Activated T-helper 1 cell treated with anti-CD3 and anti-CD28 coated beads, Interleukin-12 subunit alpha, Interleukin-12 subunit beta, Interleukin-2, Interleukin-4 antibody, amounts not matched to agents 30 ng/mL and 10 ng/mL and 1 ng/mL, durations not matched to agents 14 hours and 24 hours and 36 hours (primary cell): ENCODE data around the gene WDR5. TPM values are rescaled to one million over a fixed set of nuclear protein-coding genes. Genes with fewer than 3 reads are reported as not detected.
A peak's percentile ranks its signal among the peaks of the same experiment; 100 is the strongest.
"Not testable (repeated sequence)": the region's sequence is repeated elsewhere in the genome, so short reads cannot be mapped to it uniquely, and the experiment has no call there.

Source experiments
- DNase-seq: peaks from one replicate; pipeline ENCODE4 v3.0.0; 2021; ENCODE audit warnings: low spot score
- H3K27ac Mint-ChIP-seq: one replicate; pipeline ENCODE4 v1.8.0; 2021; ENCODE audit warnings: mild to moderate bottlenecking, mixed read lengths
- H3K27me3 Mint-ChIP-seq: one replicate; pipeline ENCODE4 v1.8.0; 2022; ENCODE audit warnings: mild to moderate bottlenecking, moderate library complexity, mixed read lengths; ENCODE audit not compliant: insufficient read depth
- H3K36me3 Mint-ChIP-seq: one replicate; pipeline ENCODE4 v1.8.0; 2021; ENCODE audit warnings: low read depth, mixed read lengths
- H3K4me1 Mint-ChIP-seq: one replicate; pipeline ENCODE4 v1.8.0; 2021; ENCODE audit warnings: low read depth, mixed read lengths
- H3K4me3 Mint-ChIP-seq: one replicate; pipeline ENCODE4 v1.8.0; 2021; ENCODE audit warnings: mild to moderate bottlenecking, moderate library complexity, mixed read lengths
- H3K9me3 Mint-ChIP-seq: one replicate; pipeline ENCODE4 v1.8.0; 2021; ENCODE audit warnings: mixed read lengths
- intact Hi-C: fragments of 100-400 bp; cut with micrococcal nuclease; formaldehyde crosslinking; loops from one replicate; pipeline ENCODE4 v1.15.1; 2024
- total RNA-seq: library from RNA; stranded (reverse); gene quantifications from 2 replicates; pipeline ENCODE4 v1.2.3, GENCODE V29; 2022

The WDR5 gene
- total RNA-seq, result 65.0 and 71.3 TPM in 2 replicates

GRCh38 chr9:134135343-134136117 lies at the start of gene WDR5:
Gene WDR5 (plus strand): TSS chr9:134136082. CDS start chr9:134139878, 3,796 bp downstream.
- DNase-seq, result peak; percentile 84
- peaks cover 18% of the 10 kb centered on the region for H3K36me3 Mint-ChIP-seq
- intact Hi-C loops, result loop anchor here (1.0 kb wide), 3 partner anchors 29 to 110 kb away; partner anchors contain the start of genes BRD3, BRD3OS and RNU6ATAC
- H3K4me1 Mint-ChIP-seq, result peaks cover 29% of the 10 kb centered on the region
- H3K27ac Mint-ChIP-seq, result peak within 1 kb of the TSS; percentile 93
- H3K9me3 Mint-ChIP-seq, result no peaks in the 10 kb centered on the region
- H3K4me3 Mint-ChIP-seq, result peak within 1 kb of the TSS; percentile 96
- H3K27me3 Mint-ChIP-seq, result no peaks in the 10 kb centered on the region

- intact Hi-C loops, result no loop called here
- DNase-seq, result no peak
- Mint-ChIP-seq H3K4me3 (no peak overlapping the region), H3K27ac (no peak overlapping the region), H3K9me3 (no peaks in the 10 kb centered on the region), H3K4me1 (no peaks in the 10 kb centered on the region), H3K27me3 (peaks cover 16% of the 10 kb centered on the region), H3K36me3 (no peaks in the 10 kb centered on the region)
Measured at GRCh38 chr9:134088063-134088725, 47.7 kb upstream of the WDR5 start.

GRCh38 chr9:134089972-134090371 lies 45.9 kb upstream of the WDR5 start:
- no peak overlapping the region for H3K4me3 Mint-ChIP-seq
- peaks cover 16% of the 10 kb centered on the region for H3K27me3 Mint-ChIP-seq
- H3K36me3 Mint-ChIP-seq, result no peaks in the 10 kb centered on the region
- intact Hi-C loops, result no loop called here
- DNase-seq, result no peak
- H3K9me3 Mint-ChIP-seq, result no peaks in the 10 kb centered on the region
- no peaks in the 10 kb centered on the region for H3K4me1 Mint-ChIP-seq
- H3K27ac Mint-ChIP-seq, result no peak overlapping the region

- peak; percentile 36 for DNase-seq
- Mint-ChIP-seq H3K27ac (peak overlapping the region; percentile 33), H3K9me3 (peaks cover 7% of the 10 kb centered on the region), H3K36me3 (no peaks in the 10 kb centered on the region), H3K4me1 (no peaks in the 10 kb centered on the region), H3K27me3 (peaks cover 7% of the 10 kb centered on the region), H3K4me3 (no peak overlapping the region)
- intact Hi-C loops, result loop anchor here (1.0 kb wide), 5 partner anchors 31 to 317 kb away; partner anchors contain the start of genes BRD3 and BRD3OS
Measured at GRCh38 chr9:134099123-134099761, 36.6 kb upstream of the WDR5 start.

GRCh38 chr9:134100040-134100439 lies 35.8 kb upstream of the WDR5 start:
- no peak overlapping the region for H3K27ac Mint-ChIP-seq
- peaks cover 6% of the 10 kb centered on the region for H3K27me3 Mint-ChIP-seq
- DNase-seq, result no peak
- no peaks in the 10 kb centered on the region for H3K36me3 Mint-ChIP-seq
- intact Hi-C loops, result no loop called here
- peaks cover 7% of the 10 kb centered on the region for H3K9me3 Mint-ChIP-seq
- no peak overlapping the region for H3K4me3 Mint-ChIP-seq
- H3K4me1 Mint-ChIP-seq, result no peaks in the 10 kb centered on the region

- intact Hi-C loops, H3K27me3 Mint-ChIP-seq: not testable (repeated sequence)
Measured at GRCh38 chr9:134101133-134101532, 34.7 kb upstream of the WDR5 start.

GRCh38 chr9:134101623-134102149 lies 34.2 kb upstream of the WDR5 start:
- no peak overlapping the region for H3K27ac Mint-ChIP-seq
- H3K36me3 Mint-ChIP-seq, result no peaks in the 10 kb centered on the region
- H3K9me3 Mint-ChIP-seq, result peaks cover 7% of the 10 kb centered on the region
- DNase-seq, result no peak
- peaks cover 6% of the 10 kb centered on the region for H3K27me3 Mint-ChIP-seq
- intact Hi-C loops, result no loop called here
- H3K4me1 Mint-ChIP-seq, result no peaks in the 10 kb centered on the region
- H3K4me3 Mint-ChIP-seq, result no peak overlapping the region

More at GRCh38 chr9:134101133-134101532, 34.7 kb upstream of the WDR5 start:
- not testable (repeated sequence) for H3K36me3 Mint-ChIP-seq, H3K9me3 Mint-ChIP-seq, DNase-seq, H3K4me1 Mint-ChIP-seq, H3K27ac Mint-ChIP-seq, H3K4me3 Mint-ChIP-seq

GRCh38 chr9:134103391-134103998 lies 32.4 kb upstream of the WDR5 start:
- no peak for DNase-seq
- Mint-ChIP-seq H3K4me3 (no peak overlapping the region), H3K27ac (no peak overlapping the region), H3K4me1 (no peaks in the 10 kb centered on the region), H3K27me3 (peaks cover 6% of the 10 kb centered on the region), H3K9me3 (peaks cover 7% of the 10 kb centered on the region), H3K36me3 (no peaks in the 10 kb centered on the region)
- intact Hi-C loops, result no loop called here

- DNase-seq, result no peak
- no peaks in the 10 kb centered on the region for H3K4me1 Mint-ChIP-seq
- no peak overlapping the region for H3K4me3 Mint-ChIP-seq
- no peaks in the 10 kb centered on the region for H3K9me3 Mint-ChIP-seq
- no peak overlapping the region for H3K27ac Mint-ChIP-seq
- H3K27me3 Mint-ChIP-seq, result no peaks in the 10 kb centered on the region
- H3K36me3 Mint-ChIP-seq, result no peaks in the 10 kb centered on the region
- intact Hi-C loops, result no loop called here
Measured at GRCh38 chr9:134111064-134111463, 24.8 kb upstream of the WDR5 start.

- Mint-ChIP-seq H3K4me1 (no peaks in the 10 kb centered on the region), H3K27me3 (no peaks in the 10 kb centered on the region), H3K9me3 (no peaks in the 10 kb centered on the region), H3K4me3 (no peak overlapping the region), H3K36me3 (no peaks in the 10 kb centered on the region), H3K27ac (no peak overlapping the region)
- intact Hi-C loops, result no loop called here
- DNase-seq, result no peak
Measured at GRCh38 chr9:134112561-134112960, 23.3 kb upstream of the WDR5 start.

GRCh38 chr9:134118972-134119371 lies 16.9 kb upstream of the WDR5 start:
- intact Hi-C loops, DNase-seq, H3K4me1 Mint-ChIP-seq, H3K9me3 Mint-ChIP-seq, H3K4me3 Mint-ChIP-seq, H3K27ac Mint-ChIP-seq, H3K36me3 Mint-ChIP-seq, H3K27me3 Mint-ChIP-seq: not testable (repeated sequence)

- intact Hi-C loops, result no loop called here
- H3K36me3 Mint-ChIP-seq, result no peaks in the 10 kb centered on the region
- H3K9me3 Mint-ChIP-seq, result no peaks in the 10 kb centered on the region
- H3K4me3 Mint-ChIP-seq, result no peak overlapping the region
- H3K4me1 Mint-ChIP-seq, result peaks cover 5% of the 10 kb centered on the region
- H3K27ac Mint-ChIP-seq, result no peak overlapping the region
- DNase-seq, result no peak
- no peaks in the 10 kb centered on the region for H3K27me3 Mint-ChIP-seq
Measured at GRCh38 chr9:134123764-134124128, 12.1 kb upstream of the WDR5 start.
